Panc1 (cell line): ENCODE measurements around the gene PNPT1. TPM values are rescaled to one million over a fixed set of nuclear protein-coding genes. Genes with fewer than 3 reads are reported as not detected.
A peak's percentile ranks its signal among the peaks of the same experiment; 100 is the strongest.

ENCODE experiments used
- ATAC-seq: fragments of 200-7000 bp; cut with Tn5 transposase; 2 replicates; pipeline ENCODE4 v1.9.1; 2020; ENCODE audit warnings: mild to moderate bottlenecking, moderate library complexity
- BruUV-seq: library from RNA; stranded (reverse); fragments of 400-500 nt; replicated peaks from 2 replicates; lab custom pipeline; 2021; lab: Mats Ljungman, UMichigan
- CTCF ChIA-PET: fragments of 300-600 bp; sonication (Branson Sonifier 250); formaldehyde crosslinking; loops from one replicate; lab custom pipeline; 2022; ENCODE audit warnings: antibody characterized with exemption; lab: Charles Lee
- POLR2A ChIA-PET: fragments of 300-600 bp; sonication (Branson Sonifier 250); formaldehyde crosslinking; loops from one replicate; lab custom pipeline; 2022; ENCODE audit warnings: antibody characterized with exemption; lab: Charles Lee
- DNase-seq: peaks from one replicate; pipeline ENCODE4 v3.0.0-alpha.2; 2010; ENCODE audit warnings: low read depth, low spot score
- H3K27ac ChIP-seq: 2 replicates; pipeline ENCODE4 v1.5.1; 2011; ENCODE audit warnings: mild to moderate bottlenecking, low read length, inconsistent platforms
- H3K27me3 ChIP-seq: fragments of 200-500 bp; sonication (Bioruptor generic); 2 replicates; pipeline ENCODE4 v1.6.0; 2014; ENCODE audit warnings: low read length, inconsistent platforms; ENCODE audit not compliant: control insufficient read depth, insufficient read depth
- H3K36me3 ChIP-seq: fragments of 200-500 bp; sonication (Bioruptor generic); 2 replicates; pipeline ENCODE4 v1.5.1; 2014; ENCODE audit warnings: inconsistent platforms, mild to moderate bottlenecking, low read length, moderate library complexity; ENCODE audit not compliant: control insufficient read depth, insufficient read depth
- H3K4me1 ChIP-seq: 2 replicates; pipeline ENCODE4 v1.5.1; 2011; ENCODE audit warnings: inconsistent platforms, mild to moderate bottlenecking, low read length, moderate library complexity; ENCODE audit not compliant: control insufficient read depth, insufficient read depth
- H3K4me3 ChIP-seq, 2 experiments: 2 replicates each; pipeline ENCODE4 v1.5.1; 2011 to 2012; ENCODE audit warnings: low read depth in 2 of 2, low read length in 2 of 2, mild to moderate bottlenecking in 2 of 2, inconsistent platforms in 1 of 2, moderate library complexity in 1 of 2
- H3K9me3 ChIP-seq: fragments of 200-500 bp; sonication (Bioruptor generic); 2 replicates; pipeline ENCODE4 v1.5.1; 2014; ENCODE audit warnings: low read depth, mild to moderate bottlenecking, inconsistent platforms, low read length, moderate library complexity; ENCODE audit not compliant: control insufficient read depth, insufficient read depth
- CTCF ChIP-seq: fragments of 450-650 bp; IDR thresholded peaks from 2 replicates; pipeline ENCODE4 v1.5.1; 2017; ENCODE audit warnings: mild to moderate bottlenecking
- POLR2AphosphoS5 ChIP-seq: IDR thresholded peaks from 2 replicates; pipeline ENCODE4 v1.6.1; 2012; ENCODE audit warnings: mild to moderate bottlenecking, low read depth, low read length, moderate library complexity
- SIN3A ChIP-seq: IDR thresholded peaks from 2 replicates; pipeline ENCODE4 v1.6.1; 2012; ENCODE audit warnings: low read depth, mild to moderate bottlenecking, low read length, moderate library complexity, borderline replicate concordance; ENCODE audit not compliant: insufficient read depth
- in situ Hi-C: cut with HindIII; loops from 2 replicates; pipeline ENCODE4 v1.10.0; 2016; ENCODE audit warnings: low sequenced_read_pairs, low pct_unique_long_range_greater_than_20kb
- intact Hi-C: fragments of 100-400 bp; cut with micrococcal nuclease; formaldehyde crosslinking; loops from one replicate; pipeline ENCODE4 v1.10.0; 2022; ENCODE audit not compliant: unreplicated experiment
- total RNA-seq: library from RNA; stranded (reverse); gene quantifications from one replicate; pipeline ENCODE4 v1.2.1, GENCODE V29; 2021; ENCODE audit not compliant: unreplicated experiment
- TF ChIP-seq, protein P1 (sequence below), 2 experiments: IDR thresholded peaks; 2 replicates each; pipeline ENCODE4 v1.6.1; 2011 to 2012; ENCODE audit warnings: low read depth in 2 of 2, control low read depth in 1 of 2, low read length in 1 of 2, mild to moderate bottlenecking in 1 of 2, moderate library complexity in 1 of 2; ENCODE audit not compliant: insufficient read depth in 1 of 2

The PNPT1 gene
- total RNA-seq, 1 experiment from 2014 or later: 50.1 TPM

DNA sequence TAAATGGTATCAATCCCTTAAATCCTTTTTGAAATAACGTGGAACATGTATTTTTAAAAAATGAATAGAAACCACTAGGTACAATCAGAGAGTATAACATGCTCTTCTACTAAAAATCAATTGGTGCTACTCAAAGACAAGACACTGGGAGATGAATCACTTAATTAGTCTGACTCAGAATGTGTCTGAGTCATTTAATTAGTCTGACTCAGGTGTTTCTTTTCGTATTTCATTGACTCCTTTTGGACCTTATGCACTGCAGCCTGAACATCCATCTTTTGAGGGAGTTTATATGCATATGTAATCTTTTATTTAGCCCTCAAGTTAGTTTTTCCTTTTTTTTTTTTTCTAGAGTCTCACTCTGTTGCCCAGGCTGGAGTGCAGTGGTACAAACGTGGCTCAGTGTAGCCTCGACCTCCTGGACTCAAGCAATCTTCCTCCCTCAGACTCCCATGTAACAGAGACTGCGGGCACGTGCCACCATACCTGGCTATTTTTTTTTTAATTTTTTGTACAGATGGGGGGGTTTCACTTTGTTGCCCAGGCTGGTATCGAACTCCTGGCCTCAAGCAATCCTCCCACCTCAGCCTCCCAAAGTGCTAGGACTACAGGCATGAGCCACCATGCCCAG, 102.7 kb downstream of the PNPT1 start:
- no peaks in the 10 kb centered on the region for H3K27me3 ChIP-seq
- DNase-seq (peak; percentile 88), ATAC-seq (peak; percentile 91)
- ChIA-PET CTCF (no interaction called here), POLR2A (no interaction called here)
- H3K36me3 ChIP-seq: peaks cover 15% of the 10 kb centered on the region
- no peak overlapping the region for H3K27ac ChIP-seq
- no TSS peak for BruUV-seq
- intact Hi-C loops (no loop called here), in situ Hi-C loops (no loop called here)
- no peaks in the 10 kb centered on the region for H3K9me3 ChIP-seq
- H3K4me3 ChIP-seq: no peak overlapping the region
- no peak for TF ChIP-seq POLR2AphosphoS5
- TF ChIP-seq SIN3A: no peak
- TF ChIP-seq, protein P1, sequence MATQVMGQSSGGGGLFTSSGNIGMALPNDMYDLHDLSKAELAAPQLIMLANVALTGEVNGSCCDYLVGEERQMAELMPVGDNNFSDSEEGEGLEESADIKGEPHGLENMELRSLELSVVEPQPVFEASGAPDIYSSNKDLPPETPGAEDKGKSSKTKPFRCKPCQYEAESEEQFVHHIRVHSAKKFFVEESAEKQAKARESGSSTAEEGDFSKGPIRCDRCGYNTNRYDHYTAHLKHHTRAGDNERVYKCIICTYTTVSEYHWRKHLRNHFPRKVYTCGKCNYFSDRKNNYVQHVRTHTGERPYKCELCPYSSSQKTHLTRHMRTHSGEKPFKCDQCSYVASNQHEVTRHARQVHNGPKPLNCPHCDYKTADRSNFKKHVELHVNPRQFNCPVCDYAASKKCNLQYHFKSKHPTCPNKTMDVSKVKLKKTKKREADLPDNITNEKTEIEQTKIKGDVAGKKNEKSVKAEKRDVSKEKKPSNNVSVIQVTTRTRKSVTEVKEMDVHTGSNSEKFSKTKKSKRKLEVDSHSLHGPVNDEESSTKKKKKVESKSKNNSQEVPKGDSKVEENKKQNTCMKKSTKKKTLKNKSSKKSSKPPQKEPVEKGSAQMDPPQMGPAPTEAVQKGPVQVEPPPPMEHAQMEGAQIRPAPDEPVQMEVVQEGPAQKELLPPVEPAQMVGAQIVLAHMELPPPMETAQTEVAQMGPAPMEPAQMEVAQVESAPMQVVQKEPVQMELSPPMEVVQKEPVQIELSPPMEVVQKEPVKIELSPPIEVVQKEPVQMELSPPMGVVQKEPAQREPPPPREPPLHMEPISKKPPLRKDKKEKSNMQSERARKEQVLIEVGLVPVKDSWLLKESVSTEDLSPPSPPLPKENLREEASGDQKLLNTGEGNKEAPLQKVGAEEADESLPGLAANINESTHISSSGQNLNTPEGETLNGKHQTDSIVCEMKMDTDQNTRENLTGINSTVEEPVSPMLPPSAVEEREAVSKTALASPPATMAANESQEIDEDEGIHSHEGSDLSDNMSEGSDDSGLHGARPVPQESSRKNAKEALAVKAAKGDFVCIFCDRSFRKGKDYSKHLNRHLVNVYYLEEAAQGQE (IDR thresholded peaks at IDR 0.05; ENCODE audit: insufficient read depth in 1 of 2, low read depth in 2 of 2, low read length in 1 of 2): no peak
- no peak for TF ChIP-seq CTCF
- no peaks in the 10 kb centered on the region for H3K4me1 ChIP-seq

GRCh38 chr2:55585451-55586080, 108.1 kb downstream of the PNPT1 start:
- Histone ChIP-seq H3K9me3 (no peaks in the 10 kb centered on the region), H3K27ac (no peak overlapping the region), H3K4me3 (no peak overlapping the region), H3K27me3 (no peaks in the 10 kb centered on the region), H3K36me3 (peaks cover 33% of the 10 kb centered on the region), H3K4me1 (no peaks in the 10 kb centered on the region)
- ChIA-PET CTCF (no interaction called here), POLR2A (no interaction called here)
- DNase-seq (no peak), ATAC-seq (no peak)
- no TSS peak for BruUV-seq
- in situ Hi-C loops (no loop called here), intact Hi-C loops (no loop called here)
- no peak for TF ChIP-seq POLR2AphosphoS5
- TF ChIP-seq CTCF: no peak

Other genes with a start within 250 kb of the PNPT1 start
- gene CFAP36, start 174.1 kb downstream of the PNPT1 start, total RNA-seq: 41.5 TPM
- gene PPP4R3B, start 76.2 kb downstream of the PNPT1 start, total RNA-seq: 50.7 TPM
- 15.5 TPM for gene EFEMP1, start 229.9 kb upstream of the PNPT1 start, total RNA-seq